Coronary artery (tissue), 2 donors: ENCODE measurements around the gene B4GALNT2.

Experiments used
- DNase-seq: peaks from one replicate; pipeline ENCODE4 v3.0.0-alpha.2; 2017; ENCODE audit warnings: low spot score
- H3K27ac ChIP-seq, 2 donors: fragments of 200-600 bp; sonication (generic); one replicate each; pipeline ENCODE4 v1.5.1; 2016 to 2019
- H3K4me3 ChIP-seq: fragments of 200-600 bp; sonication (generic); 2 replicates; pipeline ENCODE4 v1.5.1; 2016; ENCODE audit warnings: mild to moderate bottlenecking, moderate library complexity
- TF ChIP-seq, protein P1 (sequence below): fragments of 200-600 bp; sonication (generic); IDR thresholded peaks from one replicate; pipeline ENCODE4 v1.5.1; 2019; ENCODE audit warnings: antibody characterized with exemption

B4GALNT2 gene

DNA sequence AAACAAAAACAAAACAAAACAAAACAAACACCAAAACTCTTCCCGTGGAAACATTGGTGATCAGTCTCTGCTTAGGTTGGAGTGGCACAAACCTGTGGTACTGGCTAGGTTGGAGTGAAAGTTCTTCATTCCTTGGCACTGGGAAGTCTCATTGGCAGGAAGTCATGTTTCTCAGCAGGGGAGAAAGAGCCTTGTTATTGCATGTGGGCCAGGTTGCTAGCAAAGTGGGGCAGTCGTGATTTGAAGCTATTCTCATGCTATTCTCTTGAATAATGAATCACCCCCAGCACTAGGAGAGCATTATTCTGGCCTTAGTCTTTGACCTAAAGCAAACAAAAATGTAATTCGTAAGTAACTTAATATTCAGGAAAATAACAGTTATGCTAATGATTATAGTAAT, 24.3 kb upstream of the B4GALNT2 start:
- Histone ChIP-seq H3K4me3 (no peak overlapping the region), H3K27ac (no peak overlapping the region)
- TF ChIP-seq, protein P1, sequence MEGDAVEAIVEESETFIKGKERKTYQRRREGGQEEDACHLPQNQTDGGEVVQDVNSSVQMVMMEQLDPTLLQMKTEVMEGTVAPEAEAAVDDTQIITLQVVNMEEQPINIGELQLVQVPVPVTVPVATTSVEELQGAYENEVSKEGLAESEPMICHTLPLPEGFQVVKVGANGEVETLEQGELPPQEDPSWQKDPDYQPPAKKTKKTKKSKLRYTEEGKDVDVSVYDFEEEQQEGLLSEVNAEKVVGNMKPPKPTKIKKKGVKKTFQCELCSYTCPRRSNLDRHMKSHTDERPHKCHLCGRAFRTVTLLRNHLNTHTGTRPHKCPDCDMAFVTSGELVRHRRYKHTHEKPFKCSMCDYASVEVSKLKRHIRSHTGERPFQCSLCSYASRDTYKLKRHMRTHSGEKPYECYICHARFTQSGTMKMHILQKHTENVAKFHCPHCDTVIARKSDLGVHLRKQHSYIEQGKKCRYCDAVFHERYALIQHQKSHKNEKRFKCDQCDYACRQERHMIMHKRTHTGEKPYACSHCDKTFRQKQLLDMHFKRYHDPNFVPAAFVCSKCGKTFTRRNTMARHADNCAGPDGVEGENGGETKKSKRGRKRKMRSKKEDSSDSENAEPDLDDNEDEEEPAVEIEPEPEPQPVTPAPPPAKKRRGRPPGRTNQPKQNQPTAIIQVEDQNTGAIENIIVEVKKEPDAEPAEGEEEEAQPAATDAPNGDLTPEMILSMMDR = no peak
- no peak for DNase-seq

DNA sequence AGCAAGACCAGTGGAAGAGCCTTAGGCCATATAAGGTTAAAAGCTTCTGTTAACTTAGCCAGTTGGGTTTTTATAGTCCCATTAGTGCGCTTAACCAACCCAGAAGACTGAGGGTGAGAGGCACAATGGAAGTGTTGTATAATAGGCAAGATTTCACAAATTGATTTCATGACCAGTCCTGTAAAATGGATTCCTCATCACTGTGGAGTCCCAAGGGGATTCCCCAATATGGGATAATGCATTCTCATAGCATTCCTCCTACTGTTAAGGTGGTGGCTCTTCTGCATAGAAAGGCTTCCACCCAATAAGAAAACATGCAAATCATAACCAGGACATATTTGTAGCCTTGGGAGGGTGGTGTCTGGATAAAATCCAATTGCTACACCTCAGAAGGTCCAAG, 22.1 kb upstream of the B4GALNT2 start:
- DNase-seq = no peak
- no peak overlapping the region for H3K4me3 ChIP-seq
- no peak overlapping the region for H3K27ac ChIP-seq
- TF ChIP-seq, protein P1 = no peak

DNA sequence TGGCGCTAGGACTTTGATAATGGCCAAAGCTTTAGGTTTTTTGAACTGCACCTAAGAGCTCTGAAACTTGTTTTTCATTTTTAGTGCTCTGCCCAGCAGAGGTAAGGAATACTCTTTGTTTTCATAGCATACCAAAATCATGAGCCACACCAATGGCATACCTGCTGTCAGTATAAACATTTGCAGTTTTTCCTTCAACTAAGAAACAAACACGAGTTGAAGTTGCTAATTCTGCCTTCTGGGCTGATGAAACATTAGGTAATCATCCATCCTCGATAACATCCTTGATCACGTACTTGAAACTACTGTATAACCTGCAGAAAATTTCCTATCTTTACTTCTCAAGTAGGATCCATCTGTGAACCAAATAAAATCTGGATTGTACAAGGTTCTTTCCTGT, 20.6 kb upstream of the B4GALNT2 start:
- Histone ChIP-seq H3K4me3 (no peak overlapping the region), H3K27ac (no peak overlapping the region)
- TF ChIP-seq, protein P1 = no peak
- no peak for DNase-seq

DNA sequence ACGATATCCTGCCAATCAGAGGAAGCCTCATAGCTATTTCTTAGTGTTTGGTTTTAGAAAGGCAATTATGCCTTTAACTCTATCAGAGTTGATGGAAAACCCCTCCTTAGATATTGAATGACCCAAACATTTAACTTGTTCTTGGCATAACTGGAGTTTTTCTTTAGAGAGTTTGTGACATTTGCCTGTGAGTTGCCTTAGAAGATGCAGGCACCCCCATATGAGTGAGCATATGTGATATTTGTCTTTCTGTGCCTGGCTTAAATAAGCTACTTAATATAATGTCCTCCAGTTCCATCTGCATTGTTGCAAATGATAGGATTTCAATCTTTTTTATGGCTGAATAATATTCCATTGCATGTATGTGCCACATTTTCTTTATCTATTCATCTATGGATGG, 19.6 kb upstream of the B4GALNT2 start:
- TF ChIP-seq, protein P1 = no peak
- H3K27ac ChIP-seq = no peak overlapping the region
- DNase-seq = no peak
- no peak overlapping the region for H3K4me3 ChIP-seq

DNA sequence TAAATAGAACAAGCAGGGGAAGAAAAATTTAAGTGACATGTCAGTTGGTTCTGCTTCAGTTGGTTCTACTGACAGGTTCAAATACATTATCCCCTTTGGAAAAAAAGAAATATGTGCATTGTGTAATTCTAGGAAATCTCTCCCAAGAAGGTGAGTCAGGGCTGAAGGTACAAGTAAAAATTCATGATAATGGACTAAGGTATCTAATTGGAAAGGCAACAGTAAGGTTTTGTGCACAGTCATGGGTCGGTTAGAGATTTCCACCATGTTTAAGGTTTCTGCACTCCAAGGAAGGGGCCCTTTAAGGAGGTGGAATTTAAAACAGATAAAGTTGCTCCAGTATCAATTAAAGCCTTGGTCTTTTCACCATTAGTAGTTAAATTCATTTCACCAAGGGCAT, 17.9 kb upstream of the B4GALNT2 start:
- no peak for DNase-seq
- H3K4me3 ChIP-seq = no peak overlapping the region
- TF ChIP-seq, protein P1 = no peak
- H3K27ac ChIP-seq = no peak overlapping the region

DNA sequence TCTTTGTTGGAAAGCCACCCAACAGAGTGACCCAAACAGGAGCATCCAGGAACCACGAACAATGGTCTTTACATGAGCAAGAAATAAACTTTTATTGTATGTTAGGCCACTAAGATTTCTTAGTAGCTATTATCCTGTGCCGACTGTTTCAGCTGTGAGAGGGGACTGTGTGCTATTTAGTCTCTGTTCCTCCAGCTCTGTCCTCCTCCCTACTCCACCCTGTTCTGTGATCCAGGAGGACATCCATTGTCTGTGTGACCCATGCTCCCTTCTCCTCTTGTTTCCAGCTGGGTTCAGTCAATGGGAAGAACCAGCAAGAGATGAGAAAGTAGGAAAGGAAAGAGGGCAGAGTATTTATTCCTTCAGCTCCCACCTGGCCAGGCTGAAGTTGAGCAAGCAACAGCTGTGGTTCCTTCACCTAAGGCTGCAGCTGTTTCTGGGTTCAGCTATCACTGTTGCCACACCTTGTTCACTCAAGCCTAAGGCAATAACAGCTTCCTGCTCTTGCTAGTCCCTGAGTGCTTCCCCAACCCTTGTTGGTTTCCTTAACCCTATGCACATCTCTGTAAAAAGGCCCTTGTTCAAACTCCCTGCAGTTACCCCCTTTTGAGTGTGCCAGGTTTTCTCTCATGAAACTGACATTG, 14.9 kb upstream of the B4GALNT2 start:
- TF ChIP-seq, protein P1 = no peak
- Histone ChIP-seq H3K27ac (no peak overlapping the region), H3K4me3 (no peak overlapping the region)
- no peak for DNase-seq

DNA sequence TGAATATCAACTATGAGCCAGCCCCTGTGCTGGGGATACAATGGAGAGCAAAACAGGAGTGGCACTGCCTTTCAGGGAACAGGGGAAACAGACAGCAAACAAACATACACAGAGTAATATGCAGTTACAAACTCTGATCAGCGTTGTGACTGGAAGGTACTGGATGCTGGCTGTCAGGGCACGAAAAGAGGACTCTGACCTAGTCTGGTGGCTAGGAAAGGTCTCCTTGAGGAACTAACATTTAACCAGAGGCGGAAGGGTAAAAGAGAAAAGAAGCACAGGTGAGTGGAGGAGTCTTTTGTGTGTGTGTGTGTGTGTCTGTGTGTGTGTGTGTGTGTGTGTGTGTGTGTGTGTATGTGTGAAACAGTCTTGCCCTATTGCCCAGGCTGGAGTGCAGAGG, 12.4 kb upstream of the B4GALNT2 start:
- DNase-seq = no peak
- H3K4me3 ChIP-seq = no peak overlapping the region
- no peak overlapping the region for H3K27ac ChIP-seq
- TF ChIP-seq, protein P1 = no peak
